Stomach (tissue), 8 donors: ENCODE measurements around the gene HAX1. TPM values are rescaled to one million over a fixed set of nuclear protein-coding genes. Genes with fewer than 3 reads are reported as not detected.

ENCODE experiments used
- polyA plus RNA-seq, 3 donors: library from polyadenylated mRNA; stranded (reverse); fragments of 200-250 nt; gene quantifications; one replicate each; pipeline ENCODE4 v1.2.3, GENCODE V29; 2013
- small RNA-seq, 4 donors: library from RNA; depleted of rRNA; stranded (forward); fragments of <200 nt; gene quantifications; one replicate each; pipeline ENCODE3, GENCODE V24; 2016
- total RNA-seq, 5 donors: library from RNA; depleted of rRNA; stranded (reverse); fragments of >200 nt; gene quantifications; one replicate each; pipeline versions ENCODE4 v1.1.0 to v1.2.3, GENCODE V29; 2014 to 2016
- donor health status: healthy with polysubstance abuse.
- donor health status: Bipolar disorder and iron deficiency.
- donor health status: healthy.

HAX1 gene
- total and polyA plus RNA-seq, 8 donors = 36.2 to 167 (median 83.3) TPM

Small RNA genes lying within 50 kb of the gene (small RNA-seq; reads per million reads assigned to genes)
- gene RF00273 (0 to 0.20 (median 0.04) reads per million in 4 donors), gene RNU6-121P (0 reads per million in 4 donors), gene RNU6-239P (0 reads per million in 4 donors), gene SNORA58B (0 reads per million in 4 donors)

Other genes with a start within 250 kb of the HAX1 start
- gene NUP210L, start 117.6 kb upstream of the HAX1 start, total RNA-seq = under 1 TPM in 1 of 5 donors, not detected in 4; 0.18 TPM
- gene NUP210L, start 117.6 kb upstream of the HAX1 start, polyA plus RNA-seq = not detected
- gene TPM3, start 80.5 kb upstream of the HAX1 start, total RNA-seq = 100 to 1,000 TPM in 4 of 5 donors, 10 to 100 TPM in 1; 32.7 to 293 (median 214) TPM
- gene TPM3, start 80.5 kb upstream of the HAX1 start, polyA plus RNA-seq = 100 to 1,000 TPM; 101 to 364 (median 159) TPM
- not detected for gene CFAP141, start 66.3 kb upstream of the HAX1 start, total RNA-seq
- not detected for gene CFAP141, start 66.3 kb upstream of the HAX1 start, polyA plus RNA-seq
- gene UBAP2L, start 51.7 kb upstream of the HAX1 start, total RNA-seq = 100 to 1,000 TPM in 2 of 5 donors, 10 to 100 TPM in 3; 25.2 to 109 (median 90.6) TPM
- gene UBAP2L, start 51.7 kb upstream of the HAX1 start, polyA plus RNA-seq = 10 to 100 TPM; 41.1 to 44.8 (median 43.4) TPM
- not detected for gene AQP10, start 48.5 kb downstream of the HAX1 start, total RNA-seq
- gene AQP10, start 48.5 kb downstream of the HAX1 start, polyA plus RNA-seq = not detected
- gene ATP8B2, start 52.9 kb downstream of the HAX1 start, total RNA-seq = 10 to 100 TPM; 37.4 to 64.2 (median 46.9) TPM
- gene ATP8B2, start 52.9 kb downstream of the HAX1 start, polyA plus RNA-seq = 1 to 10 TPM; 5.4 to 6.3 (median 5.5) TPM
- gene IL6R, start 132.7 kb downstream of the HAX1 start, total RNA-seq = 10 to 100 TPM; 12.7 to 73.9 (median 37.4) TPM
- 1 to 10 TPM; 1.9 to 4.1 (median 4.0) TPM for gene IL6R, start 132.7 kb downstream of the HAX1 start, polyA plus RNA-seq
- 1 to 10 TPM in 2 of 5 donors, under 1 TPM in 1, not detected in 2; 0.18 to 1.7 (median 1.0) TPM for gene TDRD10, start 229.6 kb downstream of the HAX1 start, total RNA-seq
- gene TDRD10, start 229.6 kb downstream of the HAX1 start, polyA plus RNA-seq = 1 to 10 TPM in 2 of 3 donors, under 1 TPM in 1; 0.81 to 4.1 (median 2.4) TPM
- gene SHE, start 229.8 kb downstream of the HAX1 start, total RNA-seq = 10 to 100 TPM in 2 of 5 donors, 1 to 10 TPM in 2, under 1 TPM in 1; 0.87 to 13.8 (median 4.9) TPM
- 1 to 10 TPM; 2.9 to 5.2 (median 4.0) TPM for gene SHE, start 229.8 kb downstream of the HAX1 start, polyA plus RNA-seq